Fibroblast of upper back skin (primary cell): ENCODE results near the gene SPCS1.
A peak's percentile ranks its signal among the peaks of the same experiment; 100 is the strongest.
"Not testable (repeated sequence)": the region's sequence is repeated elsewhere in the genome, so short reads cannot be mapped to it uniquely, and the experiment has no call there.

ENCODE experiments used
- DNase-seq: peaks from one replicate; pipeline ENCODE4 v3.0.0-alpha.2; 2013

The SPCS1 gene

DNA sequence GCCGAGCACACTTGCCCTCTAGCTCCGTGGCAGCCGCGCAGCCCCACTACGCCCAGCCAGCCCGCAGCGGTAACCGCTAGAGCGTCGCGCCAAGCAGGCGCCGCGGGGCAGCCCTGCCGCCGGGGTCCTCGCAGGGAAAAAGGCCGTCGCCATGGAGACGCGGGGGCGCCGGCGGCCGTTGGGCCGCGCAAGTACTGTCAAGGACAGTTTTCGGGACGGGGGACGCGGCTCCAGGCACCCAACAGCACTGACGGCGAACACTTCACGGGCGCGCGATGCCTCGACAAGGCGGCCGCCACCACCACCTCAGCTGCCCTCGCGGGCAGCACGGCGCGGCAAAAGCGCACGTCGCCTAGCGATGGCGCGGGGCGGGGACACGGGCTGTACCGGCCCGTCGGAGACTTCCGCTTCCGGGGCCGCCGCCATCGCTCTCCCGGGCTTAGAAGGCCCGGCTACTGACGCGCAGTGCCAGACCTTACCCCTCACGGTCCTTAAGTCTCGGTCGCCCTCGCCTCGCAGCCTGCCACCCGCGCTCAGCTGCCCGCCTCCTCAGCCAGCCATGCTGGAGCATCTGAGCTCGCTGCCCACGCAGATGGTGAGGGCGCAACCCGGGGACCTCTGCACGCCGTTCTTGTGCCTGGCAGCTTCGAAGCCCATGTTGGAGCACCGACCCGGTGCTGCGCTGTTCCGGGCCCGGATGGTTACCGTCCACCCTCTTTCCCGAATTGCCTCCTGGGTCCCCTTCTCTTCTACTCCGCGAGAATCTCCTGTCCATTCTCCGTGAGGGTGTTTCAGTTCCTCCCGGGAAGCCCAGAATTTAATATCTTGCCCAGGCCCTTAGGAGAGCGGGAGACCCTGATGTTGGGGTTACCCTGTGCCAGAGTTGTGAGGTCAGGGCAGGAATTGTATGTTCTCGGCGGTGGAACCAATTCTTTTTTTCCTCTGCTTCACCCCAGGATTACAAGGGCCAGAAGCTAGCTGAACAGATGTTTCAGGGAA lies at the start of gene SPCS1, which contains the start of gene GLT8D1:
SPCS1 (plus strand) TSS at position 419 of the 999 bp plus-strand sequence; CDS start at position 560, 141 bp downstream.
GLT8D1 (minus strand) TSS at position 104 of the 999 bp plus-strand sequence. CDS start 5,331 bp downstream, outside the sequence.
- peak; percentile 79 for DNase-seq

DNA sequence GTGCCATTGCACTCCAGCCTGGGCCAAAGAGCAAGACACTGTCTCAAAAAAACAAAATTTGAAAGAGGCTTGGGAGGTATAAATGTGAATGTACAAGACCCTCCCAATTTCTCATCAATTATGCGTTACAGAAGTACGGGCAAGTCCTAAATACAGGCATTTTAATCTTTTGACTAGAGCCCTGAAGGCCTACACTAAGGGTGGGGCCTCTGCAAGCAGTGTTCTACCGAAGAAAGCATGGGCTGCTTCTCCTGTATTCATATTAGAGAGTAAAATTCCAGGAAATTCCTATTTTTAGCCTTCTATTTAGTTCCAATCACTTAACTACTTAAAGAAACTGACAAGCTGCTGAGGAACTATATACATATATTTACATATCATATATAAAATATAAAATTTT lies 45.9 kb upstream of the SPCS1 start:
- no peak for DNase-seq

- no peak for DNase-seq
These were observed 42.8 kb upstream of the SPCS1 start for GRCh38 chr3:52663098-52663497.

DNA sequence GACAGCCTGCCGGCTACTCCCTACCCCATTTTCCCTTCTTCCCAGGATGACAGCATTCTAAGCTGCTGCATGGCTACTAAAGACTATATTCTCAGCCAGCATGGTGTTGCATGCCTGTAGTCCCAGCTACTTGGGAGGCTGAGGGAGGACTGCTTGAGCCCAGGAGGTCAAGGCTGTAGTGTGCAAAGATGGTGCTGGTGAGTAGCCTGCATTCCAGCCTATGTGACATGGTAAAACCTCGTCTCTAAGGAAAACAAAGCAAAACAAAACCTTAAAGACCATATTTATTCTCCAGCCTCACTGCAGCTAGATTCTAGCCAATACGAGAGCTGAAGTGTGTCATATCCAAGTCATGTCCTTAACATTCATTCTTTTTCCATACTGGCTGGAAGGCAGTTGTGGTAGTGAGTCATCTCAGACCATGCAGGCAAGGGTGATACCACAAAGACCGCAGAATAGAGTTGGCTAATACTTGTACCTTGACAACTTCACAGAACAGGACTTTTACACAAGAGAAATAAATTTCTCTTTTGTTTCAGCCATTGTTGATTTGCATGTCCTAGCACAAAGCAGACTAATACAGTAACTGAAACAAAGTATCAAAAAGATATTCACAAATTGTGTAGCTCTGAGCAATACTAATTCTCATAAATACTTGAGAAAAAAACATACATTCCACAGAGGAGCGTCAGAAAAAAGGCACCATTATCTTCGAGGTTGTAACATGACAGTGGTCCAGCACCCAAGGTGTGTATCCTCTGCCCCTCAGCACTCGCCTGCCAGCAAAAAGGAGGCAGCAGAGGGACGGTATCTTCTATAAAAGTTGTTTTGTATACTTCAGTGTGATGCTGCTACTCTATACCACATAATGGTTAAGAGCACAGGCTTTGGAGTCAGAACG lies 35.0 kb upstream of the SPCS1 start:
- peak; percentile 100 for DNase-seq

- no peak for DNase-seq
These were observed 34.2 kb upstream of the SPCS1 start for GRCh38 chr3:52671676-52672075.

GRCh38 chr3:52676201-52676600 lies 29.7 kb upstream of the SPCS1 start:
- not testable (repeated sequence) for DNase-seq

DNA sequence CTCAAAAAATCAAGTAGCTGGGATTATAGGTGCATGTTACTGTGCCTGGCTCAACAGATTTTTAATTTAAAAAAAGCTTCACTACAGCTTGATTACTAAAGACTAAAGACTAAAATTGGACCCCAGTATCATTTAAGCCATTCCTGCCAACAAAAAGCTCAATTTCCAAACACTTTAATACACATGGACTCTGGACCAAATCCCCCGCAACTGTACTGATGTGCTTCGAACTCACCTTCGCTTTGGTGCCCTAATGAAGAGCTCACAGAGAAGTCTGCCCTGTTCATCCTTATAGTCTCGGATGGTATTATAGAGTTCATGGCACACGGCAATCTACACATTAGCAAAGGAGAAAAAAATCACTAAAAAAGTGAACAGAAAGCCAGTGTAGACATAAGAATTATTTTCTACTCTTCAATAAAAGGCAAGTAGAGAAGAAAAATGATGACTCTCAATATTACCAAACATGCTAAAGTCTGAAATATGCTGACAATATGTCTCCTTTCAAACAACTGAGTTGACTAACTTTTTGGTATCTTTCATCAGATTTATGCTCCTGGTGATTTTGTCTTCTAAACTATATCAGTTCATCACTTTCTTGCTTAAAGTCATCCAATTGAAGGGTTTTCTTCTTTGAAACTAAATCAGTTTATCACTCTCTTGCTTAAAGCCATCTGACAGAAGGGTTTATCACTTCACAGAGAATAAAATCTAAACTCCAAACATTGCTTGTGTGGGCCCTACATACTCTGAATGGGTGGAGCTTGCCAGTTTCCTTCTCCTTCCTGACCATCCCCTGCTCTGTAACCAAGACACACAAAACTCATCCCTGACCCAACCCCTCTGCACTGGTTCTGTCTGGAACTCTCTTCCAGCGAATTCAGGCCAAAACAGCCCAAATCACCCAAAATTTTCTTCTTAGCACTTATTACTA lies 27.4 kb upstream of the SPCS1 start:
- no peak for DNase-seq

DNA sequence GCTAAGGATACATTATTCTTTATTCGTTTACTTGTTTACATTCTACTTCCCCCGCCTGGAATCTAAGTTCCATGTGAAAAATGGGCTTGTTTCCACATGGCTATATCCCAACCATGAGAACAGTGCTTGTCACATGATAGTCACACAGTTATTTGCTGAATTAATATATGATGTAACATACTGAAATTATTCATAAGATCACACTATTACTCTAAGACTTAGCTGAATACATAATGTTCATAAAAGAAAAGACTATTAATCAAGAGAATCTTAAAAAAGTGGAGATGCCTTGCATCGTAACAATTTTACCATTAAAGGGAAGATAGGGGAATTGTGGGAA lies 26.7 kb upstream of the SPCS1 start:
- peak; percentile 67 for DNase-seq

DNA sequence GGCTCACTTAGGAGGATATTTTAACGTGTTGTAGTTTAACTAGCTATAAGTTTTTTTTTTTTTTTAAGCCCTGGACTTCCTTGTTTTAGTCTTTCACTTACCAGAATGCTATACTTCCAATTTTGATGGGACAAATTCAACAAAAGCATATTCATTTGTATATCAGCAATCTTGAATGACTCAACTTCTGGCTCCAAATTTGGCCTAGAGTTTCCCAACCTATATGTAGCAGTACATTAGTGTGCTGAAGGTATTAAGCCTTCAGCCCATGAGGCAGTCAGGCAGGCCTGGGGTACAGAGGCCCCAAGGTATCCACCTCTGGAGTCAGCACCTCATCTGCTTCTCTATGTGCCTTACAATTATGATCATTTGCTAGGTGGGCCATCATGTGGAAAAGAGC lies 26.1 kb upstream of the SPCS1 start:
- DNase-seq: no peak

- DNase-seq: no peak
These were observed 24.3 kb upstream of the SPCS1 start for GRCh38 chr3:52681596-52681995.

DNA sequence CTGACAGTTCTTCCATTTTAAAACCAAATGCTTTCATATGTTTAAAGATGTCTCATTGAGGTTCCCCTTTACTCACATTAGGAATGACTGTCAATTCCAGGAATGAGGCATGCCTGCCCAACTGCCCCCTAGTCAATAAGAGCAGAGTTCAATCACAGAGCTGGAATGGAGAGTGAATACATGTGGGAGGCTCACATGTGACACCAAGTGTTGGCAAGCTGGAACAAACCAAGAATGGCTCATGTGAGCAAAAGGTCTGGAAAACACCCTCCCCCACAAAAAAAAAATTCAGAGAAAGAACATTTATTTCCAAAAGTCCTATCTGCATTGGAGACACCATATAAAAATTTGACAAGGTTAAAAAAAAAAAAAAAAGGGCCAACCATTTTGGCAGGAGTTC lies 23.9 kb upstream of the SPCS1 start:
- peak; percentile 86 for DNase-seq

- no peak for DNase-seq
These were observed 22.3 kb upstream of the SPCS1 start for GRCh38 chr3:52683611-52684010.

GRCh38 chr3:52684184-52684583 lies 21.7 kb upstream of the SPCS1 start:
- no peak for DNase-seq

- DNase-seq: peak; percentile 64
These were observed 20.6 kb upstream of the SPCS1 start for GRCh38 chr3:52685285-52685708.

- peak; percentile 94 for DNase-seq
These were observed 19.9 kb upstream of the SPCS1 start, which contains the start of the genes GNL3 and PBRM1 for GRCh38 chr3:52685709-52686691. Gene GNL3 (plus strand): TSS chr3:52686032. CDS start chr3:52686093, 61 bp downstream. Gene PBRM1 (minus strand): TSS chr3:52685913.

- no peak for DNase-seq
These were observed 17.6 kb upstream of the SPCS1 start for GRCh38 chr3:52688266-52688665.

DNA sequence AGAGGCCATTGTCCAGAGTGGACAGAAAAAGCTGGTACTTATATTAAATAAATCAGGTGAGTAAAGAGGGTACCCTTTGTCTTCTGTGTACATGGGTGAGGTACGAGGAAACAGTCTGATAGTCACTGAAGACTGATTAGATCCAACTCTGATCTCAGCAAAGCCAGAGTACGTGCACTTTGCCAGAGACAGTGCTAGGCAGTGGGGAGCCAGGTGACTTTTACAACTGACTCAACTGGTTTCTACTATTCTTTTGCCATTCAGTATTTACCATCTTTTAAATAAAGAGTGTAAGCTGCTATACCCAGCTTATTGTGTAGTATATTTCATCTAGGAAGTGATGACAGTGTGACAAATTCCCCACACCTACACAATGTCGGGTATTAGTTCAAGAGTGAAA lies 16.8 kb upstream of the SPCS1 start:
- no peak for DNase-seq

DNA sequence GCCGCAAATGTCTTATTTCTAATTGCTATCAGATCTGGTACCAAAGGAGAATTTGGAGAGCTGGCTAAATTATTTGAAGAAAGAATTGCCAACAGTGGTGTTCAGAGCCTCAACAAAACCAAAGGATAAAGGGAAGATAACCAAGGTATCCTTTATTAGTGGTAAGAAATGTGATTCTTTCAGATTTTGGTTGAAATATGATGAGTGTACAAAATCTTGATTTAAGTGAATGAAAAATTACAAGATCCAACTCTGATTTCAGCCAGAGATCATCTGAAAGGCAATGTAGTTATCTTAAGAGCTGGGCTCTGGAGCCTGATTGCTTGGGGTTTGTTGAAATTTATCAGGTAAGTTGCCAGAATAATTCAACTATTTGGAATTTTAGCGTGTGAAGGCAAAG lies 15.3 kb upstream of the SPCS1 start:
- DNase-seq: no peak

- no peak for DNase-seq
These were observed 12.8 kb upstream of the SPCS1 start for GRCh38 chr3:52693071-52693470.

DNA sequence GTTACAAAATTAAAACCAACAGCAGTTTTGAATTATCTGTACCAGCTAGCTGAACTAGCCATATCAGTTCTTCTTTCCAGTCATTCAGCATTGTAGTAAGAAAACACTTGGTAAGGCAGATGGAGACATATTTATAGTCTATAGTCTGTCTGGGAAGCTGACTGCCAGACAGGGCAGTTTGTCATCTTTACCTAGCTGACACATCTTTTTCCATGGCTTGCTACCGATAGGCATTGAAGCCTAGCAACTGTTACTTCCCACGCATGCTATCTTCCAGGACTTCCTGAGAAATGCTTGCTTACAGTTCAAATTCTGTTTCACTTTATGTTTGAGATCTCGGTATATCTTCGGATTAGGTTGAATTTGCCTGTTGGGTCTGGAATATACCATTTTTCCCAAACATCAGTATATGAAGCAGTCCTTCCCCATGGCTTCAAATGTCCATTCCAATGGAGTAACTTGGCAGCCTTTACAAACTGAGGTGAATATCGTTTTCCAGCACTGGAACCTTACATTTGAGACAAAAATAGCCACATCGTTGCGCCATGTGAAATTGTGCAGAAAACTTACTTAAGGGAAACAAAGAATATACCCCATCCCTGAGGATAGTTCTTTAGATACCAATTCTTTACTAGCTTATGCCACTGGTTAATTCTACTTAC lies 11.2 kb upstream of the SPCS1 start:
- DNase-seq: no peak
